H9 (cell line): Measurements from ENCODE around the gene FOXL1. TPM values are rescaled to one million over a fixed set of nuclear protein-coding genes. Genes with fewer than 3 reads are reported as not detected.

Experiments
- DNase-seq: peaks from one replicate; pipeline ENCODE4 v3.0.0-alpha.2; 2017
- H2AFZ ChIP-seq: one replicate; pipeline ENCODE4 v1.6.1; 2013; ENCODE audit warnings: mild to moderate bottlenecking, low read length, control low read depth, moderate library complexity
- H2AK5ac ChIP-seq: 2 replicates; pipeline ENCODE4 v1.6.1; 2013; ENCODE audit warnings: low read length, control low read depth, mixed read lengths; ENCODE audit not compliant: insufficient read length
- H2BK120ac ChIP-seq: one replicate; pipeline ENCODE4 v1.6.1; 2013; ENCODE audit warnings: low read depth, mild to moderate bottlenecking, low read length, control low read depth, inconsistent platforms; ENCODE audit not compliant: poor library complexity, severe bottlenecking
- H2BK12ac ChIP-seq: 2 replicates; pipeline ENCODE4 v1.6.1; 2013; ENCODE audit warnings: low read length, control low read depth, mixed read lengths, low read depth; ENCODE audit not compliant: insufficient read length
- H2BK15ac ChIP-seq: 2 replicates; pipeline ENCODE4 v1.6.1; 2013; ENCODE audit warnings: low read depth, low read length, control low read depth
- H2BK20ac ChIP-seq: one replicate; pipeline ENCODE4 v1.6.1; 2013; ENCODE audit warnings: low read depth, mild to moderate bottlenecking, low read length, control low read depth, inconsistent platforms; ENCODE audit not compliant: poor library complexity, severe bottlenecking
- H2BK5ac ChIP-seq: 2 replicates; pipeline ENCODE4 v1.6.1; 2013; ENCODE audit warnings: low read length, control low read depth, mixed read lengths; ENCODE audit not compliant: insufficient read length
- H3K14ac ChIP-seq: 2 replicates; pipeline ENCODE4 v1.6.1; 2013; ENCODE audit warnings: low read length, control low read depth; ENCODE audit not compliant: insufficient read depth
- H3K18ac ChIP-seq: 2 replicates; pipeline ENCODE4 v1.6.1; 2013; ENCODE audit warnings: low read depth, mild to moderate bottlenecking, mixed read lengths, low read length, control low read depth; ENCODE audit not compliant: insufficient read length
- H3K23ac ChIP-seq: 2 replicates; pipeline ENCODE4 v1.6.1; 2013; ENCODE audit warnings: low read length, control low read depth, mixed read lengths, low read depth; ENCODE audit not compliant: insufficient read length
- H3K23me2 ChIP-seq: 2 replicates; pipeline ENCODE4 v1.6.1; 2013; ENCODE audit warnings: low read depth, mild to moderate bottlenecking, mixed read lengths, low read length, control low read depth; ENCODE audit not compliant: insufficient read length, poor library complexity, severe bottlenecking
- H3K27ac ChIP-seq: 2 replicates; pipeline ENCODE4 v1.5.1; 2013; ENCODE audit warnings: low read length, control low read depth, mixed read lengths, low read depth; ENCODE audit not compliant: insufficient read length
- H3K27me3 ChIP-seq: 2 replicates; pipeline ENCODE4 v1.6.1; 2013; ENCODE audit warnings: low read length, control low read depth, inconsistent platforms; ENCODE audit not compliant: insufficient read depth
- H3K4ac ChIP-seq: 2 replicates; pipeline ENCODE4 v1.6.1; 2013; ENCODE audit warnings: low read depth, mild to moderate bottlenecking, control low read depth, inconsistent platforms, low read length, moderate library complexity
- H3K4me1 ChIP-seq: 2 replicates; pipeline ENCODE4 v1.6.1; 2013; ENCODE audit warnings: low read length, control low read depth, inconsistent platforms; ENCODE audit not compliant: insufficient read depth
- H3K4me2 ChIP-seq: 2 replicates; pipeline ENCODE4 v1.6.1; 2013; ENCODE audit warnings: low read length, control low read depth, mixed read lengths; ENCODE audit not compliant: insufficient read length, insufficient read depth
- H3K56ac ChIP-seq: 2 replicates; pipeline ENCODE4 v1.6.1; 2013; ENCODE audit warnings: low read depth, mild to moderate bottlenecking, mixed read lengths, low read length, control low read depth; ENCODE audit not compliant: insufficient read length
- H3K79me1 ChIP-seq: 2 replicates; pipeline ENCODE4 v1.6.1; 2013; ENCODE audit warnings: low read depth, mild to moderate bottlenecking, moderate library complexity, low read length, control low read depth, inconsistent platforms; ENCODE audit not compliant: insufficient read depth, poor library complexity, severe bottlenecking
- H3K79me2 ChIP-seq: 2 replicates; pipeline ENCODE4 v1.6.1; 2013; ENCODE audit warnings: low read length, control low read depth, inconsistent platforms; ENCODE audit not compliant: insufficient read depth
- H3K9ac ChIP-seq: 2 replicates; pipeline ENCODE4 v1.6.1; 2013; ENCODE audit warnings: low read length, control low read depth, mixed read lengths; ENCODE audit not compliant: insufficient read length; ENCODE audit errors: extremely low read depth
- H3K9me3 ChIP-seq: one replicate; pipeline ENCODE4 v1.6.1; 2013; ENCODE audit warnings: low read depth, low read length, inconsistent platforms; ENCODE audit not compliant: control insufficient read depth
- H3T11ph ChIP-seq: one replicate; pipeline ENCODE4 v1.6.1; 2013; ENCODE audit warnings: mild to moderate bottlenecking, low read length, control low read depth, inconsistent platforms
- H4K20me1 ChIP-seq: one replicate; pipeline ENCODE4 v1.6.1; 2013; ENCODE audit not compliant: control insufficient read depth, insufficient read length, insufficient read depth
- H4K5ac ChIP-seq: 2 replicates; pipeline ENCODE4 v1.6.1; 2013; ENCODE audit warnings: low read depth, mild to moderate bottlenecking, mixed read lengths, low read length, control low read depth; ENCODE audit not compliant: insufficient read length
- H4K8ac ChIP-seq: replicated peaks from 2 replicates; pipeline ENCODE4 v1.6.1; 2013; ENCODE audit warnings: low read length, control low read depth, mixed read lengths, low read depth; ENCODE audit not compliant: insufficient read length
- H4K91ac ChIP-seq: 2 replicates; pipeline ENCODE4 v1.6.1; 2013; ENCODE audit warnings: low read depth, mild to moderate bottlenecking, moderate library complexity, mixed read lengths, low read length, control low read depth; ENCODE audit not compliant: insufficient read length
- H3K27ac Mint-ChIP-seq, 3 experiments: 2 replicates in 2 of 3; 3 replicates in 1 of 3; pipeline ENCODE4 v1.8.0; 2020 to 2021; ENCODE audit warnings: mixed read lengths in 3 of 3, mild to moderate bottlenecking in 1 of 3, moderate library complexity in 1 of 3
- H3K27me3 Mint-ChIP-seq: 2 replicates; pipeline ENCODE4 v1.8.0; 2021; ENCODE audit warnings: low read depth, mild to moderate bottlenecking, moderate library complexity, mixed read lengths
- H3K36me3 Mint-ChIP-seq, 3 experiments: 2 replicates in 2 of 3; 3 replicates in 1 of 3; pipeline ENCODE4 v1.8.0; 2020 to 2021; ENCODE audit warnings: low read depth in 3 of 3, mixed read lengths in 3 of 3; ENCODE audit not compliant: insufficient read depth in 1 of 3
- H3K4me1 Mint-ChIP-seq, 2 experiments: 2 replicates each; pipeline ENCODE4 v1.8.0; 2020; ENCODE audit warnings: mixed read lengths in 2 of 2
- H3K4me3 Mint-ChIP-seq, 2 experiments: 2 replicates in 1 of 2; 3 replicates in 1 of 2; pipeline ENCODE4 v1.8.0; 2020 to 2021; ENCODE audit warnings: mild to moderate bottlenecking in 2 of 2, mixed read lengths in 2 of 2, moderate library complexity in 1 of 2
- H3K9me3 Mint-ChIP-seq, 2 experiments: 2 replicates in 1 of 2; 3 replicates in 1 of 2; pipeline ENCODE4 v1.8.0; 2020; ENCODE audit warnings: mild to moderate bottlenecking in 2 of 2, mixed read lengths in 2 of 2, moderate library complexity in 1 of 2
- WGBS: extraction: QIAGEN DNeasy Blood & Tissue Kit; methylation state at CpG from one replicate; pipeline ENCODE4 v1.1.7; 2013; ENCODE audit warnings: missing lambda C conversion rate, low lambda C conversion rate, mixed read lengths; ENCODE audit not compliant: insufficient read length; ENCODE audit errors: extremely low coverage; 5-methylcytosine and 5-hydroxymethylcytosine counted together
- total RNA-seq: library from RNA; stranded (reverse); gene quantifications from 2 replicates; pipeline ENCODE4 v1.2.1, GENCODE V29; 2021
- TF ChIP-seq, protein P1 (sequence below): fragments of 200-600 bp; sonication (generic); conservative IDR thresholded peaks from 3 replicates; pipeline ENCODE4 v1.8.0; 2021; ENCODE audit warnings: antibody characterized with exemption, mild to moderate bottlenecking

FOXL1 gene
- total RNA-seq, 1 experiment from 2014 or later = 0.09 TPM

DNA sequence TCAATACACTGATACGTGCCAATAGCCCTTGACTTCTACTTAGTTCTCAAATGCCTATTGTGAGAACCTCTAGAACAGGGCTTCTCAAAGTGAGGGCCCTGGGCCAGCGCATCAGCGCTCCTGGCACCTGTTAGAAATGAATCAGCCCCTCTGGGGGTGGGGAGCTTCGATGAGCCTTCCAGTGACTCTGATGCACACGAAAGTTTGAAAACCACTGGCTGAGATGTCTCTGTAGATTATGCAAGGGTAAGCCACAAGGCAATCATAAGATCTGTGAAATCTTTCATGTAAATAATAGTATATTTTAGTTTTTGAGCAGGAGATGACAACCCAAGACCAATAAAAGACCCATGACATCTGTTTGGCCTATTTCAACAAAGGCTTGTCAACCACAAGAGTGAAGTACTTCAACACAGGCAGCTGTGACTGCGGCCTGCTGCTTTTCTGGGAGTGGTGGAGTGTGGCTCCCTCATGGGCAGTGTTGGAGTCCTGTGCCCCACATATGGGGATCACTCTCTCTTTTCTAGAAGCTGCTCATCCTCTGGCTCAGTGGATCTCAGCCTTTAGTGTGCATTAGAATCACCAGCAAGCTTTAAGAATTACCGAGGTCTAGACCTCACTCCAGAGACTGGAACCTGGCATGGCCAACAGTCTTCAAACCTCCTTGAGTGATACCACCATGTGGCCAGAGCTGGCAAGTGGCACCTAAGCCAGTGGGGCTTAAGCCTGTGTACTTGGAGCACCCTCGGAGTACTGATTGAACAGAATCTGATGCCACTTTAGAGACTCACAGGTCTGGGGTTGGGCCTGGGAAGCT, 29.1 kb upstream of the FOXL1 start:
- DNase-seq = no peak
- Histone ChIP-seq H3K14ac (no peak overlapping the region), H3K23ac (no peak overlapping the region), H3K9ac (no peak overlapping the region), H2BK5ac (no peak overlapping the region), H3K56ac (no peak overlapping the region), H3K9me3 (no peaks in the 10 kb centered on the region), H2AFZ (no peak overlapping the region), H2BK120ac (no peak overlapping the region), H4K5ac (no peak overlapping the region), H4K91ac (no peak overlapping the region), H3K4me2 (no peak overlapping the region), H4K20me1 (no peaks in the 10 kb centered on the region), H2BK20ac (no peak overlapping the region), H3K18ac (no peak overlapping the region), H3K4me1 (no peaks in the 10 kb centered on the region), H3K23me2 (no peaks in the 10 kb centered on the region), H3K27me3 (no peaks in the 10 kb centered on the region), H3K27ac (no peak overlapping the region), H2BK15ac (no peak overlapping the region), H3T11ph (no peak overlapping the region), H2BK12ac (no peak overlapping the region), H3K79me1 (no peaks in the 10 kb centered on the region), H3K79me2 (no peaks in the 10 kb centered on the region), H2AK5ac (no peak overlapping the region), H4K8ac (no peak overlapping the region), H3K4ac (no peak overlapping the region)
- Mint-ChIP-seq H3K27me3 (peaks cover 6% of the 10 kb centered on the region), H3K27ac (no peak overlapping the region), H3K4me1 (peaks cover 0 to 4% of the 10 kb centered on the region in 2 experiments; a peak in 1 of 4 replicates), H3K9me3 (no peaks in the 10 kb centered on the region; a peak in 1 of 5 replicates), H3K36me3 (no peaks in the 10 kb centered on the region; a peak in 2 of 7 replicates), H3K4me3 (no peak overlapping the region)
- no CpG with 5 or more reads among the region's 8 CpGs for WGBS
- TF ChIP-seq, protein P1, sequence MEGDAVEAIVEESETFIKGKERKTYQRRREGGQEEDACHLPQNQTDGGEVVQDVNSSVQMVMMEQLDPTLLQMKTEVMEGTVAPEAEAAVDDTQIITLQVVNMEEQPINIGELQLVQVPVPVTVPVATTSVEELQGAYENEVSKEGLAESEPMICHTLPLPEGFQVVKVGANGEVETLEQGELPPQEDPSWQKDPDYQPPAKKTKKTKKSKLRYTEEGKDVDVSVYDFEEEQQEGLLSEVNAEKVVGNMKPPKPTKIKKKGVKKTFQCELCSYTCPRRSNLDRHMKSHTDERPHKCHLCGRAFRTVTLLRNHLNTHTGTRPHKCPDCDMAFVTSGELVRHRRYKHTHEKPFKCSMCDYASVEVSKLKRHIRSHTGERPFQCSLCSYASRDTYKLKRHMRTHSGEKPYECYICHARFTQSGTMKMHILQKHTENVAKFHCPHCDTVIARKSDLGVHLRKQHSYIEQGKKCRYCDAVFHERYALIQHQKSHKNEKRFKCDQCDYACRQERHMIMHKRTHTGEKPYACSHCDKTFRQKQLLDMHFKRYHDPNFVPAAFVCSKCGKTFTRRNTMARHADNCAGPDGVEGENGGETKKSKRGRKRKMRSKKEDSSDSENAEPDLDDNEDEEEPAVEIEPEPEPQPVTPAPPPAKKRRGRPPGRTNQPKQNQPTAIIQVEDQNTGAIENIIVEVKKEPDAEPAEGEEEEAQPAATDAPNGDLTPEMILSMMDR = no peak
